ENCODE results near the gene PCED1B.

Gene PCED1B

DNA sequence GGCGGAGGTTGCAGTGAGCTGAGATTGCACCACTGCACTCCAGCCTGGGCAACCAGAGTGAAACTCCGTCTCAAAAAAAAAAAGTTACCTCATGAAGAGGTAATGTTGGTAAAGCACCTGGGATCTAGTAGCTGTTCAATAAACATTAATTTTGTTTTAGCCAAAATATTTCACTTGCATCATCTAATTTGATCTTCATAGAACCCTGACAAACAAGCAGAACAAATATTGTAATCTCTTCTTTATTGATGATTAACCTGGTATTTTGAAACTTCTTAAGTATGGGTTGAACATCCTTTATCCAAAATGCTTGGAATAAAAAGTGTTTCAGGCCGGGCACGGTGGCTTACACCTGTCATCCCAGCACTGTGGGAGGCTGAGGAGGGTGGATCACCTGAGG is 149.4 kb downstream of the PCED1B start:
- TF ChIP-seq BACH2 (CRISPR knock-in tag; IDR thresholded peaks at IDR 0.05; ENCODE audit: borderline replicate concordance) = no peak
- TF ChIP-seq POU6F1 (CRISPR knock-in tag; IDR thresholded peaks at IDR 0.05; ENCODE audit: borderline replicate concordance, low read depth) = no peak
- no peak for TF ChIP-seq SNAI2 (CRISPR knock-in tag; IDR thresholded peaks at IDR 0.05)
- no peak for TF ChIP-seq ZNF8 (CRISPR knock-in tag; IDR thresholded peaks at IDR 0.05)
- TF ChIP-seq TOX (CRISPR knock-in tag; IDR thresholded peaks at IDR 0.05; ENCODE audit: borderline replicate concordance) = no peak
- TF ChIP-seq TCF4 (CRISPR knock-in tag; IDR thresholded peaks at IDR 0.05; ENCODE audit: borderline replicate concordance) = no peak
- TF ChIP-seq, protein P1, sequence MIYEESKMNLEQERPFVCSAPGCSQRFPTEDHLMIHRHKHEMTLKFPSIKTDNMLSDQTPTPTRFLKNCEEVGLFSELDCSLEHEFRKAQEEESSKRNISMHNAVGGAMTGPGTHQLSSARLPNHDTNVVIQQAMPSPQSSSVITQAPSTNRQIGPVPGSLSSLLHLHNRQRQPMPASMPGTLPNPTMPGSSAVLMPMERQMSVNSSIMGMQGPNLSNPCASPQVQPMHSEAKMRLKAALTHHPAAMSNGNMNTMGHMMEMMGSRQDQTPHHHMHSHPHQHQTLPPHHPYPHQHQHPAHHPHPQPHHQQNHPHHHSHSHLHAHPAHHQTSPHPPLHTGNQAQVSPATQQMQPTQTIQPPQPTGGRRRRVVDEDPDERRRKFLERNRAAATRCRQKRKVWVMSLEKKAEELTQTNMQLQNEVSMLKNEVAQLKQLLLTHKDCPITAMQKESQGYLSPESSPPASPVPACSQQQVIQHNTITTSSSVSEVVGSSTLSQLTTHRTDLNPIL (CRISPR knock-in tag; IDR thresholded peaks at IDR 0.05; ENCODE audit: low read depth) = no peak
- TF ChIP-seq, protein P2, sequence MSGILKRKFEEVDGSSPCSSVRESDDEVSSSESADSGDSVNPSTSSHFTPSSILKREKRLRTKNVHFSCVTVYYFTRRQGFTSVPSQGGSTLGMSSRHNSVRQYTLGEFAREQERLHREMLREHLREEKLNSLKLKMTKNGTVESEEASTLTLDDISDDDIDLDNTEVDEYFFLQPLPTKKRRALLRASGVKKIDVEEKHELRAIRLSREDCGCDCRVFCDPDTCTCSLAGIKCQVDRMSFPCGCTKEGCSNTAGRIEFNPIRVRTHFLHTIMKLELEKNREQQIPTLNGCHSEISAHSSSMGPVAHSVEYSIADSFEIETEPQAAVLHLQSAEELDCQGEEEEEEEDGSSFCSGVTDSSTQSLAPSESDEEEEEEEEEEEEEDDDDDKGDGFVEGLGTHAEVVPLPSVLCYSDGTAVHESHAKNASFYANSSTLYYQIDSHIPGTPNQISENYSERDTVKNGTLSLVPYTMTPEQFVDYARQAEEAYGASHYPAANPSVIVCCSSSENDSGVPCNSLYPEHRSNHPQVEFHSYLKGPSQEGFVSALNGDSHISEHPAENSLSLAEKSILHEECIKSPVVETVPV (CRISPR knock-in tag; IDR thresholded peaks at IDR 0.05) = no peak
- TF ChIP-seq RARB (CRISPR knock-in tag; IDR thresholded peaks at IDR 0.05) = no peak
- TF ChIP-seq ISL1 (CRISPR knock-in tag; IDR thresholded peaks at IDR 0.05) = no peak
- ATAC-seq = no peak

DNA sequence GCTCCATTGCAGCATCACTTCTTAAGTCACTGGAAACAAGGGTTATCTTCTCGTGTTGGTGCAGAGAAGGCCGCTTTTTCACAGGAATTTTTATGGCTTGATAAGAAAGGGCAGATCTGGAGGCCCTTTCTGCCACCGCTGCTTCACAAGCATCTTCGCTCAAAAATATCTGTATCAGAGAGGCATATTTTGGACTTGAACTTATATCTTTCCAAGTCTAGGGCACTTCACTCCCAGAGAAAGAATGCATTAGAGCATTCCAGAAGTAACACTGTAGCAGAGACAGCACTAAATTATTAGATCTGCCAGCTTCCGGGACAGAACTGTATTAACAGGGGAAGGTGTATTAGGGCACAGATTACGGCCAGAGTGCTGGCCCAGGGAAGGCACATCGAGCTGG is 152.0 kb downstream of the PCED1B start:
- TF ChIP-seq ZNF70 (CRISPR knock-in tag; IDR thresholded peaks at IDR 0.05) (no peak), ZC3H10 (CRISPR knock-in tag; IDR thresholded peaks at IDR 0.05) (no peak), TOX (CRISPR knock-in tag; IDR thresholded peaks at IDR 0.05; ENCODE audit: borderline replicate concordance) (no peak), ESRRG (CRISPR knock-in tag; IDR thresholded peaks at IDR 0.05) (no peak), TSHZ2 (CRISPR knock-in tag; IDR thresholded peaks at IDR 0.05) (no peak), SNAI2 (CRISPR knock-in tag; IDR thresholded peaks at IDR 0.05) (no peak), PATZ1 (CRISPR knock-in tag; IDR thresholded peaks at IDR 0.05; ENCODE audit: borderline replicate concordance) (no peak), TCF4 (CRISPR knock-in tag; IDR thresholded peaks at IDR 0.05; ENCODE audit: borderline replicate concordance) (no peak), ARNTL (CRISPR knock-in tag; IDR thresholded peaks at IDR 0.05; ENCODE audit: borderline replicate concordance, low read depth) (no peak), ZNF8 (CRISPR knock-in tag; IDR thresholded peaks at IDR 0.05) (no peak), POU6F1 (CRISPR knock-in tag; IDR thresholded peaks at IDR 0.05; ENCODE audit: borderline replicate concordance, low read depth) (no peak), BACH2 (CRISPR knock-in tag; IDR thresholded peaks at IDR 0.05; ENCODE audit: borderline replicate concordance) (no peak), RARB (CRISPR knock-in tag; IDR thresholded peaks at IDR 0.05) (no peak), ZFP3 (CRISPR knock-in tag; IDR thresholded peaks at IDR 0.05) (no peak), GLIS3 (CRISPR knock-in tag; IDR thresholded peaks at IDR 0.05) (no peak), PPARA (CRISPR knock-in tag; IDR thresholded peaks at IDR 0.05; ENCODE audit: borderline replicate concordance) (no peak)
- TF ChIP-seq, protein P2 (CRISPR knock-in tag; IDR thresholded peaks at IDR 0.05) = no peak
- no peak for ATAC-seq
